Endometrial microvascular endothelial cells (primary cell): ENCODE results near the gene RFC4. TPM values are rescaled to one million over a fixed set of nuclear protein-coding genes. Genes with fewer than 3 reads are reported as not detected.
"Not testable (repeated sequence)": the region's sequence is repeated elsewhere in the genome, so short reads cannot be mapped to it uniquely, and the experiment has no call there.

Experiments
- in situ Hi-C: cut with HindIII; loops from 2 replicates; pipeline ENCODE4 v1.10.0; 2017; ENCODE audit warnings: low sequenced_read_pairs, low pct_unique_long_range_greater_than_20kb; ENCODE audit errors: inconsistent ontology term
- total RNA-seq: library from RNA; depleted of rRNA; stranded (reverse); fragments of >200 nt; gene quantifications from one replicate; pipeline ENCODE4 v1.2.3, GENCODE V29; 2015; ENCODE audit errors: inconsistent ontology term

Gene RFC4
- total RNA-seq, 1 donor from 2014 or later, result 57.0 TPM

- in situ Hi-C loops, result no loop called here
Observed at GRCh38 chr3:186825872-186826409, 19.7 kb upstream of the RFC4 start.

GRCh38 chr3:186825294-186825821 is 19.1 kb upstream of the RFC4 start:
- in situ Hi-C loops, result no loop called here

- in situ Hi-C loops, result no loop called here
Observed at GRCh38 chr3:186824430-186825139, 18.3 kb upstream of the RFC4 start.

- in situ Hi-C loops, result no loop called here
Observed at GRCh38 chr3:186823386-186823785, 17.1 kb upstream of the RFC4 start.

GRCh38 chr3:186822388-186822759 is 16.1 kb upstream of the RFC4 start:
- in situ Hi-C loops, result not testable (repeated sequence)

DNA sequence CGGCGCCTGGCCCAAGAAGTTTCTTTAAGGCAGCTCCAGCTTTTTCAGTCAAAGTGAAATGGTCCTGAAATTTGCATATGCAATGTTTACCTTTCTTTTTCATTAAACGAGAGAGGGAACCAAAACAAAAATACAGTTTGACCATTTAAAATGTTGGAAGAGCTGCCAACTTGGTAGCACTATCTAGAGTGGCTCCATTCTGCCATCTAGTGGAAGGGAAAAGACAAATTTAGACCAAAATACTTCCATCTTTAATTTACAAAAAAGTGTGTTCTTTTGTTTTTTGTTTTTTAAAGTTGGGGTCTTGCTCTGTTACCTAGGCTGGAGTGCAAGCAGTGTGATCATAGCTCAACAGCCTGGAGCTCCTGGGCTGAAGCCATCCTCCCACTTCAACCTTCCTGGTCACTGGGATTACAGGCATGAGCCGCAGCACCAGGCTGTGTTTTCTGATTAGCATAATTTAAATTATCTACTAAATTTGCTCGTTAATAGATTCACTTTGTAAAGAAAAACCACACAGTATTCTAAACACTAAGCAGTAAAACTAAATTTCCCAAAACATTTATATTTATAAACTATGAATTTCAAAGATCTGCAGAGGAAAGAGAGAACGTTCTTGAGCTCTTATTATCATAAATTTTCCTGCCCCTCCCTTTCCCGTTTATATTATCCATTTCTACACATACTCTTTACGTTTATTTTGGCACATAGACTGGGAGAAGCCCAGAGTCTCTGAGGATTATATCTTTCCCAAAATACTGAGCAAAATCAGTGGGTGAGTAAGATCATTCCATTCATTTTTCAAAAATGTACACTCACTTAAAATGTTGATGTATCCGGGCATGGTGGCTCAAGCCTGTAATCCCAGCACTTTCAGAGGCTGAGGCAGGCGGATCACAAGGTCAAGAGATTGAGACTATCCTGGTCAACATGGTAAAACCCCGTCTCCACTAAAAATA is 15.4 kb upstream of the RFC4 start:
- in situ Hi-C loops, result no loop called here

DNA sequence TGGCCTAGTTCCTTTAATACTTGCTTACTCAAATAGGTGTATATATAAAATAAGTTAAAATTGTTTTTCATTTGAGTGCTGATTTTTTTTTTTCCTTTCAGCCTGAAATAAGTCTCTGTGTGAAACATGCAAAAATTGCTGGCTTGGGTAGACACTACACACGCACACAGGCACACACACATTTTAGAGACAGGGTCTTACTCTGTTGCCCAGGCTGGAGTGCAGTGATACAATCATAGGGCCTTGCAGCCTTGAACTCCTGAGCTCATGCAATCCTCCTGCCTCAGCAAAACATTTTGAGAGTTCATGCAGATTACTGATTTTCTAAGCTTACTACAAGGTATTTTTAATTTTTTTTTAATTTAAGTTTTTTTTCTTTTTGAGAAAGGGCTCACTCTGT is 12.7 kb upstream of the RFC4 start:
- in situ Hi-C loops, result no loop called here

GRCh38 chr3:186818516-186818915 is 12.2 kb upstream of the RFC4 start:
- in situ Hi-C loops, result no loop called here

DNA sequence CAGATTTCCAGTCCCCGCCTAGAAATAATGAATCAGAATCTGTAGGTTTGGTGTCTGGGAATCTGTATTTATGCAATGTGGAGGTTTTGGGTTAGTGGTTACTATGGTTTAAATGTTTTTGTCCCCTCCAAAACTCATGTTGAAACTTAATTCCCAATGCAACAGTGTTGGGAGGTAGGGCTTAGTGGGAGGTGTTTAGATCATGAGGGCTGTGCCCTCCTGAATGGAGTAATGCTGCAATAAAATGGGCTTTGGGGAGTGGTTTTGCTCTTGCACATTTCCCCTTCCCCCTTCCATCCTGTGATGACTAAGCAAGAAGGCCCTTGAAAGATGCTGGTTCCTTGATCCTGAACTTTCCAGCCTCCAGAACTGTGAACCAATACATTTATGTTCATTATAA is 9.2 kb upstream of the RFC4 start:
- in situ Hi-C loops, result no loop called here

DNA sequence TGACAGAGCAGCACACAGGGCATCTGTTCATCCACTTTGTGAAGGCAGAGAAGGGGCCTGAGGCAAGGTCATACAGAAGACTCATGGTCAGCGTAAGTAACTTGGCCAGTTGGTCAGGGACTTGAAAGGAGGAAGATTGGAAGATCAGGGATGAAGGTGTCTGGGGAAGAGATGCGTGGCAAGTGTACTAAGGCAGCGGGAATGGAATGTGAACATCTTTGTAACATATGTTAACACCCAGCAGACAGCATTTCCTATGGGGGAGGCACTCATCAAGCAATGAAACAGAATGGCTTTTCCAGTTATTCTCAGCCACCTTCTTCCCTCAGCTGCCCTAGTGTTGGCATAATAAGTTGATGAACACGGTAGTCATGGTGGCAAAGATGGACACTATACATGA is 7.8 kb upstream of the RFC4 start:
- in situ Hi-C loops, result no loop called here

DNA sequence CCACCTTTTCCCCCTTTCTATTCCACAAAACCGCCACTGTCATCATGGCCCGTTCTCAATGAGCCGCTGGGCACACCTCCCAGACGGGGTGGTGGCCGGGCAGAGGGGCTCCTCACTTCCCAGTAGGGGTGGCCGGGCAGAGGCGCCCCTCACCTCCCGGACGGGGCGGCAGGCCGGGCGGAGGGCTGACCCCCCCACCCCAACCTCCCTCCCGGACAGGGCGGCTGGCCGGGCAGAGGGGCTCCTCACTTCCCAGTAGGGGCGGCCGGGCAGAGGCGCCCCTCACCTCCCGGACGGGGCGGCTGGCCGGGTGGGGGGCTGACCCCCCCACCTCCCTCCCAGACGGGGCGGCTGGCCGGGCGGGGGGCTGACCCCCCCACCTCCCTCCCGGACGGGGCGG is 5.0 kb upstream of the RFC4 start:
- in situ Hi-C loops, result not testable (repeated sequence)

GRCh38 chr3:186810336-186810996 is 4.2 kb upstream of the RFC4 start:
- in situ Hi-C loops, result no loop called here

- in situ Hi-C loops, result no loop called here
Observed at GRCh38 chr3:186807231-186807630, 949 bp upstream of the RFC4 start.

DNA sequence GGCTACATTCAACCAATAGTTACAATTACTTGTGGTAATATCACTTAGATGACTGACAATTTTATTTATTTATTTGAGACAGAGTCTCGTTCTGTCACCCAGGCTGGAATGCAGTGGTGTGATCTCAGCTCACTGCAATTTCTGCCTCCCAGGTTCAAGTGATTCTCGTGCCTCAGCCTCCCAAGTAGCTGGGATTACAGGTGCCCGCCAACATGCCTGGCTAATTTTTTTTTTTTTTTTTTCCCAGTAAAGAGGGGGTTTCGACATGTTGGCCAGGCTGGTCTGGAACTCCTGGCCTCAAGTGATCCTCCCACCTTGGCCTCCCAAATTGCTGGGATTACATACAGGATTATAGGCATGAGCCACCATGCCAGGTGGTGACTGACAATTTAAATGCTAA is 2.8 kb downstream of the RFC4 start:
- in situ Hi-C loops, result not testable (repeated sequence)

DNA sequence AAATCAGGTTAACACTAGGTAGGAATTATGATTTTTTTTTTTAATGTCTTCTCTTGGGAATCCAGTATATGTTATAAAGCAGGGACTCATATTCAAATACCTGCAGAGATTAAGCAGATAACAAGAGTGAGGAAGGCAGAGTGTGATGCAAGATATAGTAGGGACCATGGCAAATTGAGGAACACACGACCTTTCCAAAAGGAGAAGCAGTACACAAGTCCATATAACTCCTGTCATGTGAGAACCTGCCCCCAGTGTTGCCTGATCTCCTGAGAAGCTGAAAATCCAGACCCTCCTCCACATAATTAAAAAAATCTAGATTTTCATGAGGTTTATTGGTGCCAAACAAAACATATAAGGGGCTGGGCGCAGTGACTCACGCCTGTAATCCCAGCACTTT is 3.6 kb downstream of the RFC4 start:
- in situ Hi-C loops, result no loop called here

- in situ Hi-C loops, result no loop called here
Observed at GRCh38 chr3:186800285-186800684, 6.0 kb downstream of the RFC4 start.

- in situ Hi-C loops, result no loop called here
Observed at GRCh38 chr3:186798239-186798874, 7.9 kb downstream of the RFC4 start.

GRCh38 chr3:186790261-186790981 is 15.9 kb downstream of the RFC4 start:
- in situ Hi-C loops, result no loop called here
